Measurements from ENCODE around the gene IQSEC1.

The IQSEC1 gene

GRCh38 chr3:13086531-13086981, 13.3 kb upstream of the IQSEC1 start:
- Histone ChIP-seq H2AFZ (ENCODE audit: low read depth, low read length, severe bottlenecking) (no peak overlapping the region), H3K4me2 (ENCODE audit: low read depth, low read length, poor library complexity, severe bottlenecking) (no peak overlapping the region), H3K9me2 (replicated peaks; ENCODE audit: insufficient read depth, low read length) (no peaks in the 10 kb centered on the region), H3K27me3 (ENCODE audit: low read length) (no peaks in the 10 kb centered on the region), H3K79me2 (ENCODE audit: insufficient read depth, low read length) (no peaks in the 10 kb centered on the region), H3K4me3 (ENCODE audit: insufficient read depth, low read length, poor library complexity, severe bottlenecking) (no peak overlapping the region), H3K9ac (ENCODE audit: low read length) (no peak overlapping the region), H3F3A (ENCODE audit: insufficient read depth) (0 out of 2 replicates have a peak, but pooled peaks cover 7% of the 10 kb centered on the region), H3K36me3 (ENCODE audit: low read length) (no peaks in the 10 kb centered on the region), H4K20me1 (ENCODE audit: low read depth, low read length) (no peaks in the 10 kb centered on the region), H3K27ac (ENCODE audit: low read depth, low read length) (no peak overlapping the region), H3K9me3 (ENCODE audit: insufficient read depth, low read length) (no peaks in the 10 kb centered on the region)
- TF ChIP-seq CTCF (IDR thresholded peaks at IDR 0.05; ENCODE audit: insufficient read depth, low read length, poor library complexity, severe bottlenecking) (no peak), EZH2phosphoT487 (conservative IDR thresholded peaks at IDR 0.05; ENCODE audit: low read length) (no peak)

DNA sequence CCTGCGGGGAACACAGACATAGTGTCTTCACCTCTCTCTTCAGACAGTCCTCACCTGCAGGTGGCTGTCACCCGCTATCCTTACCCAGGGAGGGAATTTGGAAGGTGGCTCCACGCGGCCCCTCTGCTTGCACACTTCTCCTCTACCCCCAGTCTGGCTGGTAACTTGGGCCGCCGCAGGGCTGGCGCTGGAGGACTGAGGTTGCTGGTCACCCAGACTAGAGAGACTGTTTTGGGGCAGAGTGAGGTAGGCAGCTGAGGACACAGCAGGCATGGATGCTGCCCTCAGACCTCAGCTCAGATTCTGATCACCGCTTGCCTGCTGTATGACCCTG, 12.6 kb upstream of the IQSEC1 start:
- H3K4me2 ChIP-seq (ENCODE audit: low read depth, low read length, poor library complexity, severe bottlenecking): no peak overlapping the region

GRCh38 chr3:13085081-13085845, 12.0 kb upstream of the IQSEC1 start:
- Histone ChIP-seq H3K9me2 (replicated peaks; ENCODE audit: insufficient read depth, low read length) (no peaks in the 10 kb centered on the region), H3K27ac (ENCODE audit: low read depth, low read length) (no peak overlapping the region), H3K4me2 (ENCODE audit: low read depth, low read length, poor library complexity, severe bottlenecking) (no peak overlapping the region), H3K36me3 (ENCODE audit: low read length) (no peaks in the 10 kb centered on the region), H3F3A (ENCODE audit: insufficient read depth) (0 out of 2 replicates have a peak, but pooled peaks cover 7% of the 10 kb centered on the region), H4K20me1 (ENCODE audit: low read depth, low read length) (no peaks in the 10 kb centered on the region), H3K27me3 (ENCODE audit: low read length) (no peaks in the 10 kb centered on the region), H2AFZ (ENCODE audit: low read depth, low read length, severe bottlenecking) (no peak overlapping the region), H3K79me2 (ENCODE audit: insufficient read depth, low read length) (no peaks in the 10 kb centered on the region), H3K4me3 (ENCODE audit: insufficient read depth, low read length, poor library complexity, severe bottlenecking) (no peak overlapping the region), H3K9ac (ENCODE audit: low read length) (no peak overlapping the region), H3K9me3 (ENCODE audit: insufficient read depth, low read length) (no peaks in the 10 kb centered on the region)
- TF ChIP-seq EZH2phosphoT487 (conservative IDR thresholded peaks at IDR 0.05; ENCODE audit: low read length): no peak
- TF ChIP-seq CTCF (IDR thresholded peaks at IDR 0.05; ENCODE audit: insufficient read depth, low read length, poor library complexity, severe bottlenecking): no peak

More for the DNA sequence above, 12.6 kb upstream of the IQSEC1 start:
- TF ChIP-seq EZH2phosphoT487 (conservative IDR thresholded peaks at IDR 0.05; ENCODE audit: low read length): no peak
- TF ChIP-seq CTCF (IDR thresholded peaks at IDR 0.05; ENCODE audit: insufficient read depth, low read length, poor library complexity, severe bottlenecking): no peak
- Histone ChIP-seq H3K27me3 (ENCODE audit: low read length) (no peaks in the 10 kb centered on the region), H3F3A (ENCODE audit: insufficient read depth) (0 out of 2 replicates have a peak, but pooled peaks cover 7% of the 10 kb centered on the region), H3K36me3 (ENCODE audit: low read length) (no peaks in the 10 kb centered on the region), H3K9me3 (ENCODE audit: insufficient read depth, low read length) (no peaks in the 10 kb centered on the region), H3K79me2 (ENCODE audit: insufficient read depth, low read length) (no peaks in the 10 kb centered on the region), H3K9ac (ENCODE audit: low read length) (no peak overlapping the region), H4K20me1 (ENCODE audit: low read depth, low read length) (no peaks in the 10 kb centered on the region), H3K4me3 (ENCODE audit: insufficient read depth, low read length, poor library complexity, severe bottlenecking) (no peak overlapping the region), H3K9me2 (replicated peaks; ENCODE audit: insufficient read depth, low read length) (no peaks in the 10 kb centered on the region), H2AFZ (ENCODE audit: low read depth, low read length, severe bottlenecking) (no peak overlapping the region), H3K27ac (ENCODE audit: low read depth, low read length) (no peak overlapping the region)
